Ovary (tissue), 3 donors: ENCODE data around the gene MTAP.

Experiments
- CTCF ChIP-seq, 3 donors: fragments of 450-650 bp in 2 of 3; fragments of 200-600 bp in 1 of 3; IDR thresholded peaks; one replicate each; pipeline versions ENCODE4 v1.5.1 to v1.8.0; 2016 to 2022; ENCODE audit warnings: antibody characterized with exemption in 3 of 3, mild to moderate bottlenecking in 1 of 3
- EP300 ChIP-seq: sonication (generic); formaldehyde crosslinking; IDR thresholded peaks from one replicate; pipeline ENCODE4 v1.6.1; 2017; ENCODE audit warnings: antibody characterized with exemption
- POLR2A ChIP-seq: fragments of 450-650 bp; IDR thresholded peaks from one replicate; pipeline ENCODE4 v1.6.1; 2017; ENCODE audit warnings: antibody characterized with exemption, mild to moderate bottlenecking, moderate library complexity
- donor health status: DM: no; HTN: no; CAD: no.

- TF ChIP-seq CTCF (IDR thresholded peaks at IDR 0.05) (no peak), POLR2A (no peak), EP300 (no peak)
Observed at GRCh38 chr9:21923694-21924093, 121.3 kb downstream of the MTAP start.
